ENCODE data around the gene ACOT2. TPM values are rescaled to one million over a fixed set of nuclear protein-coding genes. Genes with fewer than 3 reads are reported as not detected.
"Not testable (repeated sequence)": the region's sequence is repeated elsewhere in the genome, so short reads cannot be mapped to it uniquely, and the experiment has no call there.

The ACOT2 gene
- 10.1 TPM for polyA plus RNA-seq (2013, experiment 1 of 4)
- 6.6 TPM for polyA plus RNA-seq (2013, experiment 2 of 4)
- polyA plus RNA-seq (2013, experiment 3 of 4): 8.8 TPM
- 10.5 TPM for polyA plus RNA-seq (2013, experiment 4 of 4)

- Histone ChIP-seq H3K27me3 (ENCODE audit: control insufficient read depth, insufficient read depth, low read length, poor library complexity, severe bottlenecking) (peaks cover 19% of the 10 kb centered on the region), H3K4me3 (ENCODE audit: insufficient read depth, low read depth, low read length) (peak within 1 kb of the TSS; percentile 53)
- WGBS, 2 experiments: 2% methylated on average over 83 of the region's 83 CpGs
- not testable (repeated sequence) for H3K4me1 ChIP-seq (ENCODE audit: control insufficient read depth, insufficient read depth, low read length); H3K36me3 ChIP-seq (ENCODE audit: control insufficient read depth, insufficient read depth, low read length); H3K9me3 ChIP-seq (ENCODE audit: control insufficient read depth, low read length); H3K27ac ChIP-seq (ENCODE audit: insufficient read depth, low read depth, low read length, poor library complexity, severe bottlenecking)
These were observed at the start of gene ACOT2 for GRCh38 chr14:73569185-73569958. Gene ACOT2, plus strand, starts transcription at chr14:73569213. Its CDS starts 28 bp downstream, at chr14:73569241.

GRCh38 chr14:73521229-73521628, 47.8 kb upstream of the ACOT2 start:
- 97% methylated on average over 4 of the region's 4 CpGs for WGBS, 2 experiments
- H3K4me1 ChIP-seq (ENCODE audit: control insufficient read depth, insufficient read depth, low read length): no peaks in the 10 kb centered on the region
- H3K27ac ChIP-seq (ENCODE audit: insufficient read depth, low read depth, low read length, poor library complexity, severe bottlenecking): no peak overlapping the region
- H3K9me3 ChIP-seq (ENCODE audit: control insufficient read depth, low read length): no peaks in the 10 kb centered on the region
- H3K4me3 ChIP-seq (ENCODE audit: insufficient read depth, low read depth, low read length): no peak overlapping the region
- H3K27me3 ChIP-seq (ENCODE audit: control insufficient read depth, insufficient read depth, low read length, poor library complexity, severe bottlenecking): no peaks in the 10 kb centered on the region
- H3K36me3 ChIP-seq (ENCODE audit: control insufficient read depth, insufficient read depth, low read length): no peaks in the 10 kb centered on the region

- Histone ChIP-seq H3K4me3 (ENCODE audit: insufficient read depth, low read depth, low read length) (no peak overlapping the region), H3K9me3 (ENCODE audit: control insufficient read depth, low read length) (no peaks in the 10 kb centered on the region), H3K27me3 (ENCODE audit: control insufficient read depth, insufficient read depth, low read length, poor library complexity, severe bottlenecking) (no peaks in the 10 kb centered on the region), H3K4me1 (ENCODE audit: control insufficient read depth, insufficient read depth, low read length) (no peaks in the 10 kb centered on the region), H3K36me3 (ENCODE audit: control insufficient read depth, insufficient read depth, low read length) (no peaks in the 10 kb centered on the region), H3K27ac (ENCODE audit: insufficient read depth, low read depth, low read length, poor library complexity, severe bottlenecking) (no peak overlapping the region)
- WGBS, 2 experiments: 88 to 90% methylated on average over 4 of the region's 4 CpGs
These were observed 44.5 kb upstream of the ACOT2 start for GRCh38 chr14:73524493-73524892.

- WGBS, 2 experiments: 82 to 90% methylated on average over 6 of the region's 6 CpGs
- Histone ChIP-seq H3K4me1 (ENCODE audit: control insufficient read depth, insufficient read depth, low read length) (no peaks in the 10 kb centered on the region), H3K27ac (ENCODE audit: insufficient read depth, low read depth, low read length, poor library complexity, severe bottlenecking) (no peak overlapping the region), H3K36me3 (ENCODE audit: control insufficient read depth, insufficient read depth, low read length) (no peaks in the 10 kb centered on the region), H3K27me3 (ENCODE audit: control insufficient read depth, insufficient read depth, low read length, poor library complexity, severe bottlenecking) (no peaks in the 10 kb centered on the region), H3K9me3 (ENCODE audit: control insufficient read depth, low read length) (no peaks in the 10 kb centered on the region), H3K4me3 (ENCODE audit: insufficient read depth, low read depth, low read length) (no peak overlapping the region)
These were observed 42.7 kb upstream of the ACOT2 start for GRCh38 chr14:73526036-73526984.

GRCh38 chr14:73529356-73529755, 39.7 kb upstream of the ACOT2 start:
- not testable (repeated sequence) for H3K27ac ChIP-seq (ENCODE audit: insufficient read depth, low read depth, low read length, poor library complexity, severe bottlenecking); H3K4me1 ChIP-seq (ENCODE audit: control insufficient read depth, insufficient read depth, low read length); H3K36me3 ChIP-seq (ENCODE audit: control insufficient read depth, insufficient read depth, low read length); H3K9me3 ChIP-seq (ENCODE audit: control insufficient read depth, low read length); H3K4me3 ChIP-seq (ENCODE audit: insufficient read depth, low read depth, low read length); H3K27me3 ChIP-seq (ENCODE audit: control insufficient read depth, insufficient read depth, low read length, poor library complexity, severe bottlenecking)
- no CpG with 5 or more reads among the region's 2 CpGs for WGBS, 2 experiments

- 100% methylated on average over 1 of the region's 3 CpGs; no CpG with 5 or more reads in 1 of the 2 experiments for WGBS, 2 experiments
- H3K4me1 ChIP-seq (ENCODE audit: control insufficient read depth, insufficient read depth, low read length); H3K36me3 ChIP-seq (ENCODE audit: control insufficient read depth, insufficient read depth, low read length); H3K27me3 ChIP-seq (ENCODE audit: control insufficient read depth, insufficient read depth, low read length, poor library complexity, severe bottlenecking); H3K9me3 ChIP-seq (ENCODE audit: control insufficient read depth, low read length); H3K27ac ChIP-seq (ENCODE audit: insufficient read depth, low read depth, low read length, poor library complexity, severe bottlenecking); H3K4me3 ChIP-seq (ENCODE audit: insufficient read depth, low read depth, low read length): not testable (repeated sequence)
These were observed 37.0 kb upstream of the ACOT2 start for GRCh38 chr14:73531971-73532370.

GRCh38 chr14:73537244-73538045, 31.6 kb upstream of the ACOT2 start:
- H3K27ac ChIP-seq (ENCODE audit: insufficient read depth, low read depth, low read length, poor library complexity, severe bottlenecking): not testable (repeated sequence)

GRCh38 chr14:73539017-73539416, 30.0 kb upstream of the ACOT2 start:
- H3K27me3 ChIP-seq (ENCODE audit: control insufficient read depth, insufficient read depth, low read length, poor library complexity, severe bottlenecking): peaks cover 18% of the 10 kb centered on the region
- not testable (repeated sequence) for H3K4me3 ChIP-seq (ENCODE audit: insufficient read depth, low read depth, low read length); H3K9me3 ChIP-seq (ENCODE audit: control insufficient read depth, low read length); H3K27ac ChIP-seq (ENCODE audit: insufficient read depth, low read depth, low read length, poor library complexity, severe bottlenecking); H3K4me1 ChIP-seq (ENCODE audit: control insufficient read depth, insufficient read depth, low read length); H3K36me3 ChIP-seq (ENCODE audit: control insufficient read depth, insufficient read depth, low read length)
- WGBS, 2 experiments: 25 to 32% methylated on average over 4 to 5 of the region's 5 CpGs

More at GRCh38 chr14:73537244-73538045, 31.6 kb upstream of the ACOT2 start:
- not testable (repeated sequence) for H3K9me3 ChIP-seq (ENCODE audit: control insufficient read depth, low read length); H3K36me3 ChIP-seq (ENCODE audit: control insufficient read depth, insufficient read depth, low read length); H3K4me1 ChIP-seq (ENCODE audit: control insufficient read depth, insufficient read depth, low read length)
- H3K4me3 ChIP-seq (ENCODE audit: insufficient read depth, low read depth, low read length): peak overlapping the region; percentile 26
- peaks cover 18% of the 10 kb centered on the region for H3K27me3 ChIP-seq (ENCODE audit: control insufficient read depth, insufficient read depth, low read length, poor library complexity, severe bottlenecking)
- 2% methylated on average over 76 to 81 of the region's 84 CpGs for WGBS, 2 experiments

- not testable (repeated sequence) for H3K27me3 ChIP-seq (ENCODE audit: control insufficient read depth, insufficient read depth, low read length, poor library complexity, severe bottlenecking); H3K27ac ChIP-seq (ENCODE audit: insufficient read depth, low read depth, low read length, poor library complexity, severe bottlenecking); H3K4me3 ChIP-seq (ENCODE audit: insufficient read depth, low read depth, low read length); H3K9me3 ChIP-seq (ENCODE audit: control insufficient read depth, low read length); H3K4me1 ChIP-seq (ENCODE audit: control insufficient read depth, insufficient read depth, low read length); H3K36me3 ChIP-seq (ENCODE audit: control insufficient read depth, insufficient read depth, low read length)
- 77 to 88% methylated on average over 4 to 5 of the region's 7 CpGs for WGBS, 2 experiments
These were observed 26.1 kb upstream of the ACOT2 start for GRCh38 chr14:73542961-73543360.
